DND-41 (cell line): Measurements from ENCODE around the gene COL23A1.

ENCODE experiments used
- ATAC-seq: fragments of 200-7000 bp; cut with Tn5 transposase; 3 replicates; pipeline ENCODE4 v1.9.1; 2021; ENCODE audit warnings: low read depth; ENCODE audit not compliant: insufficient read depth
- DNase-seq: peaks from one replicate; pipeline ENCODE4 v3.0.0-alpha.2; 2020
- H2AFZ ChIP-seq: 2 replicates; pipeline ENCODE4 v1.6.0; 2012; ENCODE audit warnings: low read depth, low read length
- H3K27ac ChIP-seq: 2 replicates; pipeline ENCODE4 v1.5.1; 2012; ENCODE audit warnings: low read length, inconsistent platforms
- H3K27me3 ChIP-seq: fragments of 200-600 bp; sonication (generic); 2 replicates; pipeline ENCODE4 v1.6.0; 2012; ENCODE audit warnings: low read length, mild to moderate bottlenecking, inconsistent platforms; ENCODE audit not compliant: insufficient read depth, poor library complexity
- H3K36me3 ChIP-seq: 2 replicates; pipeline ENCODE4 v1.5.1; 2012; ENCODE audit warnings: low read length, inconsistent platforms; ENCODE audit not compliant: insufficient read depth
- H3K4me1 ChIP-seq: 2 replicates; pipeline ENCODE4 v1.5.1; 2012; ENCODE audit warnings: mild to moderate bottlenecking, low read length; ENCODE audit not compliant: insufficient read depth
- H3K4me2 ChIP-seq: 2 replicates; pipeline ENCODE4 v1.6.0; 2012; ENCODE audit warnings: mild to moderate bottlenecking, moderate library complexity, low read length, inconsistent platforms; ENCODE audit not compliant: insufficient read depth
- H3K4me3 ChIP-seq, 2 experiments: fragments of 200-600 bp in 1 of 2; shearing (Covaris generic) in 1 of 2; 2 replicates each; pipeline ENCODE4 v1.5.1; 2012 to 2016; ENCODE audit warnings: inconsistent platforms in 2 of 2, low read length in 2 of 2, mild to moderate bottlenecking in 2 of 2, low read depth in 1 of 2, moderate library complexity in 1 of 2
- H3K79me2 ChIP-seq: 2 replicates; pipeline ENCODE4 v1.6.0; 2012; ENCODE audit warnings: low read length, inconsistent platforms; ENCODE audit not compliant: insufficient read depth
- H3K9ac ChIP-seq: 2 replicates; pipeline ENCODE4 v1.6.0; 2012; ENCODE audit warnings: low read depth, mild to moderate bottlenecking, inconsistent platforms, low read length, moderate library complexity
- H3K9me3 ChIP-seq: 2 replicates; pipeline ENCODE4 v1.5.1; 2012; ENCODE audit warnings: low read length, moderate library complexity, mild to moderate bottlenecking, inconsistent platforms; ENCODE audit not compliant: insufficient read depth, severe bottlenecking
- H4K20me1 ChIP-seq: 2 replicates; pipeline ENCODE4 v1.6.0; 2012; ENCODE audit warnings: low read length; ENCODE audit not compliant: insufficient read depth
- EZH2 ChIP-seq: IDR thresholded peaks from 3 replicates; pipeline ENCODE4 v1.6.1; 2012; ENCODE audit warnings: borderline replicate concordance, low read depth, mild to moderate bottlenecking, moderate library complexity, low read length, inconsistent platforms; ENCODE audit not compliant: severe bottlenecking
- TF ChIP-seq, protein P1 (sequence below): IDR thresholded peaks from 2 replicates; pipeline ENCODE4 v1.5.1; 2012; ENCODE audit warnings: borderline replicate concordance, low read length, moderate library complexity, mild to moderate bottlenecking; ENCODE audit not compliant: poor library complexity, severe bottlenecking; ENCODE audit errors: extremely low read depth

COL23A1 gene

DNA sequence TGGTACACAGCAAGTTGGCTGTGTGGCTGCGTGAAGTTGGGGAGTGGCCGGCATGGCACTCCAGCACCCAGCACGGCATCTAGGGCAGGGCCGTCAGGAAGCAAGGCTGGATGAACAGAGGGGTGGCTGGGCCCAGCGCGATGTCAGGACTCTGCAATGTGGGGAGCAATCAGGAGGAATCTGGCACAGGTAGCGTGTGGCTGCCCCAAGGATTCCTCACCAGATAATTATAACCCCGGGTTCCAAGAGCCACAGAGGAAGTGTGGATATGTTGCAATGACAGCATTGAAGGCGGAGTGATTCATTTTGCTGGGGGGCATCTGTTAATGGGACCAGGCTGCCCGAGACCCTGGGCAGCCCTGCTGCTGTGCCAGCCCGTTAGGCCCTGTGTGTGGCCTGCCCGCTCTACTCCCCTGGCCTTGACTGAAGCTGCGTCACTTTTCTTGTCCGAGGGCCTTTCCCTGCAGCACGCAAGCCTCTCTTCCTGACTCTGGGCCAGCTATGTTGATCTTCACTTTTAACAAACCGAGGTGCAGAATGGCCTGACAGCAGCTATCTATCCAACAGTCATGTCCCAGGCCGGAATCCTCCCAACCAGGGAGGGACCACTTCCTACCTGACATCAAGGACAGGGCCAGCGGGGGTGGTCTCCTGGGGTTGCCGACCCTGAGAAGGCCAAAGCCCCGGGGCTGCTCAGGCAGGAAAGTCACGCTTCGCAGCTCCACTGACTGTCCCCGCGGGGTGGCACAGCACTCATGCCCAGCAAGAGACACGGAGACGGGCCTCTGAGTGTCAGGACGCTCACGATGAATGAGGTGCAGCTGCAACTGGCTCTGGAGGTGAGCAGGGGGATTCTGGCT is 239.6 kb downstream of the COL23A1 start:
- Histone ChIP-seq H3K9me3 (no peaks in the 10 kb centered on the region), H4K20me1 (no peaks in the 10 kb centered on the region), H3K27ac (no peak overlapping the region), H3K36me3 (no peaks in the 10 kb centered on the region), H3K4me2 (no peak overlapping the region), H3K9ac (no peak overlapping the region), H3K79me2 (no peaks in the 10 kb centered on the region), H2AFZ (no peak overlapping the region), H3K27me3 (no peaks in the 10 kb centered on the region), H3K4me1 (no peaks in the 10 kb centered on the region), H3K4me3 (no peak overlapping the region)
- TF ChIP-seq EZH2: no peak
- no peak for ATAC-seq
- no peak for DNase-seq

DNA sequence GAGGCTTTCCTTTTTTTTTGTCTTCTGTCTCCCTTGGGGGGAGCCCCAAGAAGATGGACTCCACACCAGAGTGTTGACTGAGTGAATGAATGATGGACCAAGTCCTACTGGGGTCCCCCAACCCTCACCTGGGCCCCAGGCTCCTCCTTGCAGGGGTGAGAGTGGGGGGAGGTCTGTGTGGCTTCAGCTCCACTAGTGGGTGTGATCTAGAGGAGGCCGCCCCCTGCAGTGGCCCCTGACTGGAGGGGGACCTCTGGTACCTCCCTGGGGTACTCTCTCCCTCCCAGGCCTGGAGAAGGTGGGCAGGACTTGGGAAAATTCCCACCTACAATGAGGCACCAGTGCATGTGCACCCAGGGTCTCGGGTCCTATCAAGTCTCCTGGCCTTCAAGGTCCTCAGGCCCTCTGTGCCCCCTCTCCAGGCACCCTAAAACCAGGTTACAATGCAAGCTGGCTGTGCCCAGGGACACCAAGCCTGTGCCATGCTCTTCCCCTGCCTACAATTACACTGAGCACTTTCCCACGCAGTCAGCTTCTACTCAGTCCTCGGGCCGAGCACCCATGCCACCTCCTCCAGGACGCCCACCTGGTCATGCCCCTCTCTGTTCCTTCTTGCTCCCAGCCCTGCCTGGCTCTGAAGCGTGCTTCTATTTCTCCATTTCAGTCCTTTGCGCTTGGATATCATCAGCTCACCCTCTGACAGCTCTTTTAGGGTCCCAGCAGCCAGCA is 240.4 kb downstream of the COL23A1 start:
- DNase-seq: no peak
- Histone ChIP-seq H3K9ac (no peak overlapping the region), H3K4me2 (no peak overlapping the region), H4K20me1 (no peaks in the 10 kb centered on the region), H3K36me3 (no peaks in the 10 kb centered on the region), H3K27me3 (no peaks in the 10 kb centered on the region), H3K79me2 (no peaks in the 10 kb centered on the region), H3K4me1 (no peaks in the 10 kb centered on the region), H3K4me3 (no peak overlapping the region), H2AFZ (no peak overlapping the region), H3K9me3 (no peaks in the 10 kb centered on the region), H3K27ac (no peak overlapping the region)
- no peak for ATAC-seq
- TF ChIP-seq, protein P1, sequence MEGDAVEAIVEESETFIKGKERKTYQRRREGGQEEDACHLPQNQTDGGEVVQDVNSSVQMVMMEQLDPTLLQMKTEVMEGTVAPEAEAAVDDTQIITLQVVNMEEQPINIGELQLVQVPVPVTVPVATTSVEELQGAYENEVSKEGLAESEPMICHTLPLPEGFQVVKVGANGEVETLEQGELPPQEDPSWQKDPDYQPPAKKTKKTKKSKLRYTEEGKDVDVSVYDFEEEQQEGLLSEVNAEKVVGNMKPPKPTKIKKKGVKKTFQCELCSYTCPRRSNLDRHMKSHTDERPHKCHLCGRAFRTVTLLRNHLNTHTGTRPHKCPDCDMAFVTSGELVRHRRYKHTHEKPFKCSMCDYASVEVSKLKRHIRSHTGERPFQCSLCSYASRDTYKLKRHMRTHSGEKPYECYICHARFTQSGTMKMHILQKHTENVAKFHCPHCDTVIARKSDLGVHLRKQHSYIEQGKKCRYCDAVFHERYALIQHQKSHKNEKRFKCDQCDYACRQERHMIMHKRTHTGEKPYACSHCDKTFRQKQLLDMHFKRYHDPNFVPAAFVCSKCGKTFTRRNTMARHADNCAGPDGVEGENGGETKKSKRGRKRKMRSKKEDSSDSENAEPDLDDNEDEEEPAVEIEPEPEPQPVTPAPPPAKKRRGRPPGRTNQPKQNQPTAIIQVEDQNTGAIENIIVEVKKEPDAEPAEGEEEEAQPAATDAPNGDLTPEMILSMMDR: no peak
- TF ChIP-seq EZH2: no peak

DNA sequence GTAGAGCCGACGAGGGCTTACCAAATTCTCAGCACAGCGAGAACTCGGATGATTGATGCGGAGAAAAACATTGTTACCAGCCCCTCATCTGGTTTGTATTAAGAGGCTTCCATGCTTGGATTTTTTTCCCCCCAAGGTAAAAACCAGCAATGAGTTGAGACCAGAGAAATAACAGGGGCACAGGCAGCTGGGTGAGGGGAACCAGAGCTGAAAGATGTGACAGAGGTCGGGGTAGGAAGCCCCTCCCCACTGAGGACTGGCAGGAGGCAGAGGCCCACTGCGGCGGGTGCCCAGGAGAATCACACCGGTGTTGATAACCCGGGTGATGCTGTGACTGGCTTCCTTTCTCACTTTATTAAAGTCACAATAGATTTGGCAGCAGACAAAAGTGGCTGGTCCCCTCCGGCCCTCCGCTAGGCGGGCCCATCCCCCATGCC is 241.1 kb downstream of the COL23A1 start:
- no peak for TF ChIP-seq EZH2
- TF ChIP-seq, protein P1: no peak
- H3K9me3 ChIP-seq: no peaks in the 10 kb centered on the region
- no peak overlapping the region for H3K9ac ChIP-seq
- H3K27me3 ChIP-seq: no peaks in the 10 kb centered on the region
- H4K20me1 ChIP-seq: no peaks in the 10 kb centered on the region
- H3K36me3 ChIP-seq: no peaks in the 10 kb centered on the region
- no peak overlapping the region for H3K27ac ChIP-seq
- H3K4me1 ChIP-seq: no peaks in the 10 kb centered on the region
- no peak overlapping the region for H3K4me3 ChIP-seq
- H2AFZ ChIP-seq: no peak overlapping the region
- DNase-seq (no peak), ATAC-seq (no peak)
- H3K4me2 ChIP-seq: no peak overlapping the region
- no peaks in the 10 kb centered on the region for H3K79me2 ChIP-seq

DNA sequence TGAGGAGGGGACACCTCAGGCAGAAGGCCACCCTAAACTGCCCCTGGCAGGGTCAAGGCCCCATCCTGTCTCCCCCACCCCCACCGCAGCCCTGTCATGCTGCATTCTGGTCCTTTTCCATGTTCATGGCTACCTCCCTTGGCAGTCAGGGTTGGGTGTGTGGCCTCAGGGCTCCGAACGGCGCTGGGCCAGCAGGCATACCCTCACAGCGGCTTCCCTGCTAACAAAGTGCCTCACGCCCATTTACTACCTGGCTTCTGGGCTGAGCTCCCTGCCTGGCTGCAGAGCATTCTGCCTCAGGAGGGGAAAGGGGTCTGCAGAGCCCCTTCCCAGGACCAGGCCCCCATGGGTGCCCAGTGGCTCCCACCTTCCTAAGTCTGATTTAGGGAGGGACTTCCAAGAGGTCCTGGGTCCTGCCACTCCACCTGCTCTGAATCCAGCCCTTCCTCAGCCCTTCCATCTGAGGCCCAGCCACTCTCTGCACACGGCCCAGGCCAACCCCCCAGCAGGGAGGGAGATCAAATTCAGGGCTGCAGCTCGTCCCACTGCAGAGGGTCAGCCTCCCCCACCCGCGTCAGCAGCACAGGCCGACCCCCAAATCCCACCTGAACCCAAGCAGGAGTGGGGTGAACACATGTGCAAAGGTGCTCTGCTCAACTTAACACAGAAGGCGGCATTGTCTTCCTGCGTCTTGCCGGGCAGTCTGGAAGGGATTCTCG is 241.7 kb downstream of the COL23A1 start:
- Histone ChIP-seq H4K20me1 (no peaks in the 10 kb centered on the region), H3K9ac (no peak overlapping the region)
- ATAC-seq: no peak

More for the DNA sequence above, 241.7 kb downstream of the COL23A1 start:
- no peaks in the 10 kb centered on the region for H3K9me3 ChIP-seq
- TF ChIP-seq, protein P1: no peak
- no peak for TF ChIP-seq EZH2
- H3K27me3 ChIP-seq: no peaks in the 10 kb centered on the region
- H3K27ac ChIP-seq: no peak overlapping the region
- no peaks in the 10 kb centered on the region for H3K36me3 ChIP-seq
- H3K79me2 ChIP-seq: no peaks in the 10 kb centered on the region
- H2AFZ ChIP-seq: no peak overlapping the region
- no peaks in the 10 kb centered on the region for H3K4me1 ChIP-seq
- DNase-seq: no peak
- no peak overlapping the region for H3K4me2 ChIP-seq
- no peak overlapping the region for H3K4me3 ChIP-seq
